Uterus (tissue), 4 donors: ENCODE data around the gene ATP13A3. TPM values are rescaled to one million over a fixed set of nuclear protein-coding genes. Genes with fewer than 3 reads are reported as not detected.

Experiments used
- DNase-seq, 2 donors: peaks; one replicate each; pipeline ENCODE4 v3.0.0-alpha.2; 2019 to 2020
- H3K27ac ChIP-seq, 2 donors: fragments of 200-600 bp; sonication (generic); 1 replicate in 1 of 2; 2 replicates in 1 of 2; pipeline ENCODE4 v1.5.1; 2016 to 2018
- H3K27me3 ChIP-seq, 2 donors: fragments of 200-600 bp; sonication (generic); one replicate each; pipeline ENCODE4 v1.5.1; 2018 to 2019; ENCODE audit warnings: control low read depth in 1 of 2
- H3K36me3 ChIP-seq, 2 donors: fragments of 200-600 bp; sonication (generic); one replicate each; pipeline ENCODE4 v1.5.1; 2019; ENCODE audit warnings: control low read depth in 1 of 2
- H3K4me1 ChIP-seq, 2 donors: fragments of 200-600 bp; sonication (generic); one replicate each; pipeline ENCODE4 v1.5.1; 2018 to 2019; ENCODE audit warnings: control low read depth in 1 of 2
- H3K4me3 ChIP-seq, 2 donors: fragments of 200-600 bp; sonication (generic); 1 replicate in 1 of 2; 2 replicates in 1 of 2; pipeline ENCODE4 v1.5.1; 2018 to 2019; ENCODE audit warnings: mild to moderate bottlenecking in 1 of 2
- H3K9me3 ChIP-seq, 2 donors: fragments of 200-600 bp; sonication (generic); one replicate each; pipeline ENCODE4 v1.5.1; 2019; ENCODE audit warnings: control low read depth in 1 of 2
- CTCF ChIP-seq, 4 experiments: fragments of 200-600 bp in 2 of 4; fragments of 450-650 bp in 2 of 4; sonication (generic) in 2 of 4; IDR thresholded peaks; one replicate each; pipeline ENCODE4 v1.5.1; 2016 to 2019; ENCODE audit warnings: antibody characterized with exemption in 4 of 4, mild to moderate bottlenecking in 2 of 4, moderate library complexity in 1 of 4
- POLR2A ChIP-seq, 2 donors: fragments of 450-650 bp; IDR thresholded peaks; one replicate each; pipeline ENCODE4 v1.6.1; 2016; ENCODE audit warnings: antibody characterized with exemption in 2 of 2, mild to moderate bottlenecking in 1 of 2, moderate library complexity in 1 of 2
- intact Hi-C: fragments of 100-400 bp; cut with DNase I; formaldehyde crosslinking; loops from one replicate; pipeline ENCODE4 v1.15.1; 2023; ENCODE audit warnings: low total_unique reads
- total RNA-seq, 4 donors: library from RNA; depleted of rRNA in 3 of 4; stranded (reverse); fragments of >200 nt in 3 of 4; gene quantifications; one replicate each; pipeline versions ENCODE4 v1.1.0 to v1.2.4, GENCODE V29; 2014 to 2023
- donor health status: DM: yes; HTN: yes; CAD: no.

Gene ATP13A3
- total RNA-seq, 4 donors from 2014 or later: 43.3 to 148 (median 82.9) TPM

GRCh38 chr3:194489736-194490612 lies 3.2 kb upstream of the ATP13A3 start:
- intact Hi-C loops: loop anchor here (5.0 kb wide), 1 partner anchor 92 kb away; no protein-coding TSS in a partner anchor
- H3K27ac ChIP-seq: no peak overlapping the region
- TF ChIP-seq POLR2A (IDR thresholded peaks at IDR 0.05) (no peak), CTCF (IDR thresholded peaks at IDR 0.05) (no peak)

GRCh38 chr3:194488055-194488742 lies 1.4 kb upstream of the ATP13A3 start:
- no peak for DNase-seq
- intact Hi-C loops: loop anchor here (5.0 kb wide), 1 partner anchor 94 kb away; no protein-coding TSS in a partner anchor

More at GRCh38 chr3:194489736-194490612, 3.2 kb upstream of the ATP13A3 start:
- Histone ChIP-seq H3K36me3 (no peaks in the 10 kb centered on the region), H3K9me3 (no peaks in the 10 kb centered on the region), H3K4me3 (no peak overlapping the region), H3K27me3 (no peaks in the 10 kb centered on the region), H3K4me1 (no peaks in the 10 kb centered on the region)
- DNase-seq: no peak

GRCh38 chr3:194487289-194488054 lies 670 bp upstream of the ATP13A3 start:
- no peaks in the 10 kb centered on the region for H3K36me3 ChIP-seq
- no peaks in the 10 kb centered on the region for H3K4me1 ChIP-seq
- TF ChIP-seq POLR2A (IDR thresholded peaks at IDR 0.05): no peak
- no peak for TF ChIP-seq CTCF (IDR thresholded peaks at IDR 0.05)
- DNase-seq: peak; percentile 40 to 41
- H3K27me3 ChIP-seq: no peaks in the 10 kb centered on the region
- peak overlapping the region; percentile 45 to 89 for H3K4me3 ChIP-seq
- H3K9me3 ChIP-seq: no peaks in the 10 kb centered on the region
- H3K27ac ChIP-seq: peak overlapping the region; percentile 89 to 93
- intact Hi-C loops: loop anchor here (5.0 kb wide), 1 partner anchor 95 kb away; no protein-coding TSS in a partner anchor

More at GRCh38 chr3:194488055-194488742, 1.4 kb upstream of the ATP13A3 start:
- H3K9me3 ChIP-seq: no peaks in the 10 kb centered on the region
- H3K36me3 ChIP-seq: no peaks in the 10 kb centered on the region
- H3K27ac ChIP-seq: peak overlapping the region in 1 of 2 donors; percentile 89
- H3K4me1 ChIP-seq: no peaks in the 10 kb centered on the region
- no peak overlapping the region for H3K4me3 ChIP-seq
- no peak for TF ChIP-seq CTCF (IDR thresholded peaks at IDR 0.05)
- no peak for TF ChIP-seq POLR2A (IDR thresholded peaks at IDR 0.05)
- H3K27me3 ChIP-seq: no peaks in the 10 kb centered on the region

- no peaks in the 10 kb centered on the region for H3K4me1 ChIP-seq
- TF ChIP-seq POLR2A (IDR thresholded peaks at IDR 0.05) (no peak), CTCF (IDR thresholded peaks at IDR 0.05) (peak in 2 of 4 experiments; percentile 11 to 27)
- no peaks in the 10 kb centered on the region for H3K27me3 ChIP-seq
- intact Hi-C loops: loop anchor here (5.0 kb wide), 1 partner anchor 96 kb away; no protein-coding TSS in a partner anchor
- peak overlapping the region; percentile 89 to 93 for H3K27ac ChIP-seq
- peak overlapping the region; percentile 45 to 89 for H3K4me3 ChIP-seq
- H3K36me3 ChIP-seq: no peaks in the 10 kb centered on the region
- peak; percentile 40 to 45 for DNase-seq
- no peaks in the 10 kb centered on the region for H3K9me3 ChIP-seq
Observed at GRCh38 chr3:194485881-194486539, 792 bp downstream of the ATP13A3 start.
